HepG2 (cell line): ENCODE results near the gene TCP11L1. TPM values are rescaled to one million over a fixed set of nuclear protein-coding genes. Genes with fewer than 3 reads are reported as not detected.

ENCODE experiments used
- ATAC-seq: fragments of 200-7000 bp; cut with Tn5 transposase; 3 replicates; pipeline ENCODE4 v1.9.1; 2020; ENCODE audit warnings: mild to moderate bottlenecking, moderate library complexity
- BruUV-seq: library from RNA; stranded (reverse); fragments of 400-500 nt; replicated peaks from 2 replicates; lab custom pipeline; 2021; lab: Mats Ljungman, UMichigan
- CTCF ChIA-PET: fragments of 300-600 bp; formaldehyde crosslinking; extraction: SDS; loops from one replicate; lab custom pipeline; 2021; ENCODE audit warnings: low total read pairs, inconsistent platforms, low intra/inter-chr PET ratio; lab: Yijun Ruan, JAX
- POLR2A ChIA-PET: fragments of 350-600 bp; sonication (Branson Sonifier 250); formaldehyde crosslinking; loops from one replicate; lab custom pipeline; 2020; ENCODE audit warnings: antibody characterized with exemption, inconsistent platforms; lab: Yijun Ruan, JAX
- DNase-seq: peaks from one replicate; pipeline ENCODE4 v3.0.0-alpha.2; 2015; ENCODE audit warnings: low spot score
- FAIRE-seq: peaks from 3 replicates; lab custom pipeline; 2011; peaks lifted over from hg19 to GRCh38; lab: Jason Lieb, UNC
- H2AFZ ChIP-seq: one replicate; pipeline ENCODE4 v1.6.1; 2011; ENCODE audit warnings: low read length, inconsistent platforms
- H3K27ac ChIP-seq: fragments of 300-600 bp; 3 replicates; pipeline ENCODE4 v1.8.0; 2011; ENCODE audit warnings: mixed run types, mild to moderate bottlenecking, mixed read lengths, low read length, inconsistent platforms; ENCODE audit not compliant: insufficient read depth; ENCODE audit errors: extremely low read length
- H3K27me3 ChIP-seq, 2 experiments: fragments of 200-600 bp in 1 of 2; 2 replicates in 1 of 2; 3 replicates in 1 of 2; pipeline versions ENCODE4 v1.6.0 to v1.8.0; 2011; ENCODE audit warnings: low read length in 2 of 2, mild to moderate bottlenecking in 2 of 2, moderate library complexity in 2 of 2, inconsistent platforms in 1 of 2; ENCODE audit not compliant: insufficient read depth in 2 of 2, control insufficient read depth in 1 of 2
- H3K36me3 ChIP-seq, 2 experiments: fragments of 200-600 bp in 1 of 2; replicated peaks in 1 of 2; 2 replicates in 1 of 2; 3 replicates in 1 of 2; pipeline versions ENCODE4 v1.5.1 to v1.8.0; 2011; ENCODE audit warnings: low read length in 2 of 2, inconsistent platforms in 1 of 2; ENCODE audit not compliant: insufficient read depth in 2 of 2, control insufficient read depth in 1 of 2
- H3K4me1 ChIP-seq: 2 replicates; pipeline ENCODE4 v1.5.1; 2012; ENCODE audit warnings: low read length, inconsistent platforms; ENCODE audit not compliant: insufficient read depth
- H3K4me2 ChIP-seq: 2 replicates; pipeline ENCODE4 v1.6.0; 2011; ENCODE audit warnings: low read depth, low read length, inconsistent platforms
- H3K4me3 ChIP-seq, 3 experiments: fragments of 200-600 bp in 1 of 3; sonication (generic), shearing (Covaris generic) in 1 of 3; replicated peaks in 1 of 3; 2 replicates each; pipeline ENCODE4 v1.5.1; 2011 to 2016; ENCODE audit warnings: low read length in 3 of 3, inconsistent platforms in 2 of 3, low read depth in 2 of 3, mild to moderate bottlenecking in 2 of 3, control low read depth in 1 of 3, mixed read lengths in 1 of 3; ENCODE audit not compliant: insufficient read depth in 1 of 3
- H3K79me2 ChIP-seq: one replicate; pipeline ENCODE4 v1.6.1; 2011; ENCODE audit warnings: low read length, inconsistent platforms; ENCODE audit not compliant: insufficient read depth
- H3K9ac ChIP-seq: 2 replicates; pipeline ENCODE4 v1.6.0; 2011; ENCODE audit warnings: mild to moderate bottlenecking, low read depth, low read length, inconsistent platforms; ENCODE audit not compliant: insufficient read depth
- H3K9me3 ChIP-seq: 2 replicates; pipeline ENCODE4 v1.5.1; 2012; ENCODE audit warnings: mild to moderate bottlenecking, low read length
- H4K20me1 ChIP-seq: 2 replicates; pipeline ENCODE4 v1.6.0; 2011; ENCODE audit warnings: inconsistent platforms, mild to moderate bottlenecking, low read length, moderate library complexity; ENCODE audit not compliant: insufficient read depth
- ARNTL ChIP-seq: sonication (generic); formaldehyde crosslinking; IDR thresholded peaks from 2 replicates; pipeline ENCODE4 v1.4.0; 2020; ENCODE audit warnings: mild to moderate bottlenecking, missing genetic modification reagents
- ASH2L ChIP-seq: fragments of 300-600, 200-600 bp; sonication (generic); IDR thresholded peaks from 2 replicates; pipeline ENCODE4 v1.7.0; 2017; ENCODE audit warnings: low read depth, mild to moderate bottlenecking, moderate library complexity, mixed read lengths, low read length; ENCODE audit not compliant: insufficient read length
- DNMT1 ChIP-seq: sonication (generic); formaldehyde crosslinking; IDR thresholded peaks from 2 replicates; pipeline ENCODE4 v1.5.1; 2020; ENCODE audit warnings: mild to moderate bottlenecking, missing genetic modification reagents
- IRF1 ChIP-seq: sonication (generic); formaldehyde crosslinking; IDR thresholded peaks from 2 replicates; pipeline ENCODE4 v1.4.0; 2020; ENCODE audit warnings: low read depth, mild to moderate bottlenecking, missing genetic modification reagents
- MYC ChIP-seq: sonication (generic); formaldehyde crosslinking; IDR thresholded peaks from 2 replicates; pipeline ENCODE4 v1.9.0; 2021; ENCODE audit warnings: missing genetic modification reagents, borderline replicate concordance
- NKX3-1 ChIP-seq: sonication (generic); formaldehyde crosslinking; IDR thresholded peaks from 2 replicates; pipeline ENCODE4 v1.5.0; 2020; ENCODE audit warnings: missing genetic modification reagents
- POGZ ChIP-seq: sonication (generic); formaldehyde crosslinking; IDR thresholded peaks from 2 replicates; pipeline ENCODE4 v1.4.0; 2020; ENCODE audit warnings: mild to moderate bottlenecking, missing genetic modification reagents
- RAD51 ChIP-seq: fragments of 450-650 bp; IDR thresholded peaks from 2 replicates; pipeline ENCODE4 v1.6.1; 2016; ENCODE audit warnings: borderline replicate concordance
- RORA ChIP-seq: sonication (generic); formaldehyde crosslinking; IDR thresholded peaks from 2 replicates; pipeline ENCODE4 v1.5.0; 2020; ENCODE audit warnings: mild to moderate bottlenecking, missing genetic modification reagents, moderate library complexity
- SATB2 ChIP-seq: sonication (generic); formaldehyde crosslinking; IDR thresholded peaks from 2 replicates; pipeline ENCODE4 v1.5.0; 2020; ENCODE audit warnings: missing genetic modification reagents
- SMYD3 ChIP-seq: sonication (generic); formaldehyde crosslinking; IDR thresholded peaks from 2 replicates; pipeline ENCODE4 v1.8.1; 2023; ENCODE audit warnings: mild to moderate bottlenecking, missing genetic modification reagents
- TARDBP ChIP-seq: sonication (generic); formaldehyde crosslinking; IDR thresholded peaks from 2 replicates; pipeline ENCODE4 v1.8.0; 2022; ENCODE audit warnings: mild to moderate bottlenecking, missing genetic modification reagents
- TCF7L2 ChIP-seq: IDR thresholded peaks from 2 replicates; pipeline ENCODE4 v1.6.1; 2011; ENCODE audit warnings: mild to moderate bottlenecking, low read depth, low read length, moderate library complexity
- YY1 ChIP-seq: IDR thresholded peaks from 2 replicates; pipeline ENCODE4 v1.6.1; 2011; ENCODE audit warnings: low read length, low read depth, moderate library complexity, mild to moderate bottlenecking; ENCODE audit not compliant: insufficient read depth, insufficient replicate concordance
- ZNF326 ChIP-seq: sonication (generic); formaldehyde crosslinking; IDR thresholded peaks from 2 replicates; pipeline ENCODE4 v1.4.0; 2020; ENCODE audit warnings: missing genetic modification reagents, borderline replicate concordance
- ZNF383 ChIP-seq: sonication (generic); formaldehyde crosslinking; IDR thresholded peaks from 2 replicates; pipeline ENCODE4 v1.4.0; 2020; ENCODE audit warnings: missing genetic modification reagents, mild to moderate bottlenecking, borderline replicate concordance
- ZSCAN30 ChIP-seq: sonication (generic); formaldehyde crosslinking; IDR thresholded peaks from 2 replicates; pipeline ENCODE4 v1.5.0; 2020; ENCODE audit warnings: mild to moderate bottlenecking, missing genetic modification reagents
- WGBS: methylation state at CpG from one replicate; pipeline ENCODE4 v1.1.6; 2017; ENCODE audit warnings: low lambda C conversion rate; 5-methylcytosine and 5-hydroxymethylcytosine counted together
- in situ Hi-C: cut with HindIII; loops from 2 replicates; pipeline ENCODE4 v1.10.0; 2017; ENCODE audit warnings: low pct_unique_long_range_greater_than_20kb; ENCODE audit not compliant: extremely low pct_ligation_motif_present
- intact Hi-C: fragments of 100-400 bp; cut with micrococcal nuclease; formaldehyde crosslinking; loops from one replicate; pipeline ENCODE4 v1.10.0; 2022; ENCODE audit not compliant: unreplicated experiment
- polyA plus RNA-seq, 8 experiments: library from polyadenylated mRNA; depleted of rRNA in 3 of 8; stranded (reverse) in 7 of 8; unstranded in 1 of 8; fragments of >200 nt; fragmentation: Illumina TruSeq in 4 of 8; extraction: Trizol in 4 of 8; gene quantifications; 2 replicates each; pipeline versions ENCODE4 v1.2.1 to v1.2.3, GENCODE V29; 2011 to 2016; ENCODE audit warnings: low read depth in 4 of 8, missing spikeins in 1 of 8, mixed read lengths in 1 of 8; ENCODE audit not compliant: insufficient read depth in 1 of 8
- total RNA-seq, 5 experiments: library from RNA; depleted of rRNA; stranded (reverse); fragments of >200 nt; fragmentation: Illumina TruSeq; extraction: Trizol; gene quantifications; 2 replicates each; pipeline ENCODE4 v1.2.3, GENCODE V29; 2016; ENCODE audit warnings: low read depth in 1 of 5
- TF ChIP-seq, protein P1 (sequence below): sonication (generic); formaldehyde crosslinking; IDR thresholded peaks from 2 replicates; pipeline ENCODE4 v1.4.0; 2020; ENCODE audit warnings: missing genetic modification reagents, low read depth, mild to moderate bottlenecking, borderline replicate concordance
- TF ChIP-seq, protein P2 (sequence below): sonication (generic); formaldehyde crosslinking; IDR thresholded peaks from 2 replicates; pipeline ENCODE4 v1.4.0; 2020; ENCODE audit warnings: mild to moderate bottlenecking, missing genetic modification reagents
- TF ChIP-seq, protein P3 (sequence below): IDR thresholded peaks from 2 replicates; pipeline ENCODE4 v1.6.1; 2016; ENCODE audit warnings: missing biosample characterization, missing genetic modification reagents, low read depth

TCP11L1 gene
- total and polyA plus RNA-seq, 2 of the 13 experiments (the other 11 are each of a cell fraction or from before 2014, with no cell fraction given) = 7.9 to 10.1 TPM

GRCh38 chr11:33001751-33002542 lies 37.4 kb upstream of the TCP11L1 start:
- CTCF ChIA-PET = no interaction called here
- no peak for FAIRE-seq
- POLR2A ChIA-PET = interaction anchor here (1.3 to 2.8 kb wide), 2 partner anchors 12 to 14 kb away, joined by 4 to 10 read pairs; partner anchors contain the start of gene DEPDC7

More at GRCh38 chr11:33001751-33002542, 37.4 kb upstream of the TCP11L1 start:
- Histone ChIP-seq H3K9me3 (no peaks in the 10 kb centered on the region), H3K9ac (no peak overlapping the region), H3K36me3 (no peaks in the 10 kb centered on the region), H2AFZ (no peak overlapping the region), H3K4me3 (no peak overlapping the region), H3K27ac (no peak overlapping the region), H3K4me1 (peaks cover 11% of the 10 kb centered on the region; the same call in 1 of the 2 replicates), H3K79me2 (no peaks in the 10 kb centered on the region), H4K20me1 (no peaks in the 10 kb centered on the region), H3K4me2 (peak overlapping the region; percentile 14; the same call in 1 of the 2 replicates), H3K27me3 (no peaks in the 10 kb centered on the region)
- no peak for TF ChIP-seq YY1
- TF ChIP-seq TARDBP = no peak
- no peak for TF ChIP-seq POGZ (CRISPR knock-in tag)
- TF ChIP-seq MYC (CRISPR knock-in tag) = no peak
- TF ChIP-seq ZSCAN30 (CRISPR knock-in tag) = no peak
- TF ChIP-seq ZNF383 (CRISPR knock-in tag) = no peak
- TF ChIP-seq RORA = no peak
- TF ChIP-seq NKX3-1 (CRISPR knock-in tag) = no peak
- no peak for TF ChIP-seq ARNTL
- TF ChIP-seq, protein P1, sequence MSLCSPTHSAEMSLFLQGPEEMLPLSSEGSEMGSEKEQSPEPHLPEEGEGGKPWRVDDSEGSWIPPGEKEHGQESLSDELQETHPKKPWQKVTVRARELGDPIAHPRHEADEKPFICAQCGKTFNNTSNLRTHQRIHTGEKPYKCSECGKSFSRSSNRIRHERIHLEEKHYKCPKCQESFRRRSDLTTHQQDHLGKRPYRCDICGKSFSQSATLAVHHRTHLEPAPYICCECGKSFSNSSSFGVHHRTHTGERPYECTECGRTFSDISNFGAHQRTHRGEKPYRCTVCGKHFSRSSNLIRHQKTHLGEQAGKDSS (CRISPR knock-in tag) = no peak
- no peak for TF ChIP-seq ASH2L
- no peak for TF ChIP-seq RAD51
- TF ChIP-seq ZNF326 = no peak
- TF ChIP-seq, protein P2, sequence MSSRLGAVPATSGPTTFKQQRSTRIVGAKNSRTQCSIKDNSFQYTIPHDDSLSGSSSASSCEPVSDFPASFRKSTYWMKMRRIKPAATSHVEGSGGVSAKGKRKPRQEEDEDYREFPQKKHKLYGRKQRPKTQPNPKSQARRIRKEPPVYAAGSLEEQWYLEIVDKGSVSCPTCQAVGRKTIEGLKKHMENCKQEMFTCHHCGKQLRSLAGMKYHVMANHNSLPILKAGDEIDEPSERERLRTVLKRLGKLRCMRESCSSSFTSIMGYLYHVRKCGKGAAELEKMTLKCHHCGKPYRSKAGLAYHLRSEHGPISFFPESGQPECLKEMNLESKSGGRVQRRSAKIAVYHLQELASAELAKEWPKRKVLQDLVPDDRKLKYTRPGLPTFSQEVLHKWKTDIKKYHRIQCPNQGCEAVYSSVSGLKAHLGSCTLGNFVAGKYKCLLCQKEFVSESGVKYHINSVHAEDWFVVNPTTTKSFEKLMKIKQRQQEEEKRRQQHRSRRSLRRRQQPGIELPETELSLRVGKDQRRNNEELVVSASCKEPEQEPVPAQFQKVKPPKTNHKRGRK (CRISPR knock-in tag) = no peak
- no peak for TF ChIP-seq SMYD3
- TF ChIP-seq SATB2 = no peak
- no peak for TF ChIP-seq IRF1 (CRISPR knock-in tag)
- TF ChIP-seq TCF7L2 = no peak
- TF ChIP-seq, protein P3, sequence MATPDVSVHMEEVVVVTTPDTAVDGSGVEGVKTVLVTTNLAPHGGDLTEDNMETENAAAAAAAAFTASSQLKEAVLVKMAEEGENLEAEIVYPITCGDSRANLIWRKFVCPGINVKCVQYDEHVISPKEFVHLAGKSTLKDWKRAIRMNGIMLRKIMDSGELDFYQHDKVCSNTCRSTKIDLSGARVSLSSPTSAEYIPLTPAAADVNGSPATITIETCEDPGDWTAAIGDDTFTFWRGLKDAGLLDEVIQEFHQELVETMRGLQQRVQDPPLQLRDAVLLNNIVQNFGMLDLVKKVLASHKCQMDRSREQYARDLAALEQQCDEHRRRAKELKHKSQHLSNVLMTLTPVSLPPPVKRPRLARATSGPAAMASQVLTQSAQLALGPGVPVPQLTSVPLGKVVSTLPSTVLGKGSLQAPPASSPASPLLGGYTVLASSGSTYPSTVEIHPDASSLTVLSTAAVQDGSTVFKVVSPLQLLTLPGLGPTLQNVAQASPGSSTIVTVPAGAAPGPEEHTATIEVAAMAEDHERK = no peak
- no peak for TF ChIP-seq DNMT1 (CRISPR knock-in tag)
- DNase-seq = no peak
- peak; percentile 62 for ATAC-seq
- in situ Hi-C loops (no loop called here), intact Hi-C loops (loop anchor here (5.0 kb wide), 1 partner anchor 60 kb away; no protein-coding TSS in a partner anchor)
- BruUV-seq = no TSS peak
- WGBS = 31% methylated on average over 6 of the region's 8 CpGs
